Panc1 (cell line): ENCODE results near the gene ORC3.

Experiments
- POLR2AphosphoS5 ChIP-seq: IDR thresholded peaks from 2 replicates; pipeline ENCODE4 v1.6.1; 2012; ENCODE audit warnings: mild to moderate bottlenecking, low read depth, low read length, moderate library complexity
- REST ChIP-seq, 2 experiments: IDR thresholded peaks; 2 replicates each; pipeline ENCODE4 v1.6.1; 2011 to 2012; ENCODE audit warnings: low read depth in 2 of 2, control low read depth in 1 of 2, low read length in 1 of 2, mild to moderate bottlenecking in 1 of 2, moderate library complexity in 1 of 2; ENCODE audit not compliant: insufficient read depth in 1 of 2
- SIN3A ChIP-seq: IDR thresholded peaks from 2 replicates; pipeline ENCODE4 v1.6.1; 2012; ENCODE audit warnings: low read depth, mild to moderate bottlenecking, low read length, moderate library complexity, borderline replicate concordance; ENCODE audit not compliant: insufficient read depth
- TCF7L2 ChIP-seq: IDR thresholded peaks from 2 replicates; pipeline ENCODE4 v1.6.1; 2011; ENCODE audit warnings: mild to moderate bottlenecking, low read depth, low read length, inconsistent platforms
- TF ChIP-seq, protein P1 (sequence below): fragments of 450-650 bp; IDR thresholded peaks from 2 replicates; pipeline ENCODE4 v1.5.1; 2017; ENCODE audit warnings: mild to moderate bottlenecking

DNA sequence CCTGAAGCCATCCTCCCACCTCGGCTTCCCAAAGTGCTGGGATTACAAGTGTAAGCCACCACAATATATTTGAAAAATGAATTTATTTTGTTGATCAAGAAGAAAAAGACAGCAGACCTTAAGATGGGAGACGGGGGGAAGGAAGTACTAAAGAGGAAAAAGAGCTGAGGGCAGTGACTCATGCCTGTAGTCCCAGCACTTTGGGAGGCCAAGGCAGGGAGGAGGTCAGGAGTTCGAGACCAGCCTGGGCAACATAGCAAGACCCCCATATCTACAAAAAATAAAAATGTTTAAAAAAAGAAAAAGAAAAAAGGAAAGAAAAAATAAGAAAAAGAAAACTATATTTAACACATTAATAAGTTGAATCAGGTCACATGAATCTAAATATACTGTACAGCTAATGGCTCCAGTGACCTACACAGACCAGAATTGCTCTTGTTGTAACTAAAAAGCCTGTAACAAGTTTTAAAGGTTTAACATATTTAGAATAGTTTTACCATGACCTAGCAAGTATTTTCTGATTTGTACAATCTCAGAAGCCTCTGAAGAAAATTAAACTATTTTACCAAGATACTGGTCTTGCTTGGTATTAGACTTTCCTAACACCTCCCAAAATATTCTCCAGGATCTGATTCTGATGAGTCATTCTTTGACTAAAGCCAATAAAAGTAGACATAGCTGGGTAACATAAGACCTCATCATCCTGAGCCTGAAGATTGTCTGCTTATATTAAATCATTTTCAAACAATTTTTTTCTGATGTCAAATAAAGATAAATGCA lies 116.4 kb downstream of the ORC3 start:
- TF ChIP-seq, protein P1, sequence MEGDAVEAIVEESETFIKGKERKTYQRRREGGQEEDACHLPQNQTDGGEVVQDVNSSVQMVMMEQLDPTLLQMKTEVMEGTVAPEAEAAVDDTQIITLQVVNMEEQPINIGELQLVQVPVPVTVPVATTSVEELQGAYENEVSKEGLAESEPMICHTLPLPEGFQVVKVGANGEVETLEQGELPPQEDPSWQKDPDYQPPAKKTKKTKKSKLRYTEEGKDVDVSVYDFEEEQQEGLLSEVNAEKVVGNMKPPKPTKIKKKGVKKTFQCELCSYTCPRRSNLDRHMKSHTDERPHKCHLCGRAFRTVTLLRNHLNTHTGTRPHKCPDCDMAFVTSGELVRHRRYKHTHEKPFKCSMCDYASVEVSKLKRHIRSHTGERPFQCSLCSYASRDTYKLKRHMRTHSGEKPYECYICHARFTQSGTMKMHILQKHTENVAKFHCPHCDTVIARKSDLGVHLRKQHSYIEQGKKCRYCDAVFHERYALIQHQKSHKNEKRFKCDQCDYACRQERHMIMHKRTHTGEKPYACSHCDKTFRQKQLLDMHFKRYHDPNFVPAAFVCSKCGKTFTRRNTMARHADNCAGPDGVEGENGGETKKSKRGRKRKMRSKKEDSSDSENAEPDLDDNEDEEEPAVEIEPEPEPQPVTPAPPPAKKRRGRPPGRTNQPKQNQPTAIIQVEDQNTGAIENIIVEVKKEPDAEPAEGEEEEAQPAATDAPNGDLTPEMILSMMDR = no peak
- TF ChIP-seq POLR2AphosphoS5 (no peak), SIN3A (no peak), TCF7L2 (no peak), REST (IDR thresholded peaks at IDR 0.05; ENCODE audit: insufficient read depth in 1 of 2, low read depth in 2 of 2, low read length in 1 of 2) (no peak)
